Non-pigmented ciliary epithelial cell (primary cell): Measurements from ENCODE around the gene SRSF9.
"Not testable (repeated sequence)": the region's sequence is repeated elsewhere in the genome, so short reads cannot be mapped to it uniquely, and the experiment has no call there.

ENCODE experiments used
- DNase-seq: peaks from one replicate; pipeline ENCODE4 v3.0.0-alpha.2; 2010; ENCODE audit warnings: low read depth

The SRSF9 gene

GRCh38 chr12:120447992-120448391 is 21.6 kb downstream of the SRSF9 start:
- DNase-seq, result no peak

- not testable (repeated sequence) for DNase-seq
Measured at GRCh38 chr12:120446844-120447178, 22.7 kb downstream of the SRSF9 start.

- no peak for DNase-seq
Measured at GRCh38 chr12:120445911-120446843, 23.4 kb downstream of the SRSF9 start, which contains the start of the genes GATC and TRIAP1. Gene GATC (plus strand): TSS chr12:120446444. CDS start chr12:120446481, 37 bp downstream. Gene TRIAP1 (minus strand): TSS chr12:120446384. CDS start chr12:120446372, 12 bp downstream.

- DNase-seq, result no peak
Measured at GRCh38 chr12:120444676-120445075, 24.9 kb downstream of the SRSF9 start.

- peak; percentile 6 for DNase-seq
Measured at GRCh38 chr12:120439646-120440247, 29.8 kb downstream of the SRSF9 start.

GRCh38 chr12:120438495-120439198 is 30.9 kb downstream of the SRSF9 start:
- no peak for DNase-seq

- peak; percentile 91 for DNase-seq
Measured at GRCh38 chr12:120437735-120438494, 31.6 kb downstream of the SRSF9 start, which contains the start of gene COX6A1. Gene COX6A1 (plus strand): TSS chr12:120438113. CDS start chr12:120438127, 14 bp downstream.

GRCh38 chr12:120432772-120433525 is 36.6 kb downstream of the SRSF9 start:
- no peak for DNase-seq

GRCh38 chr12:120429368-120429767 is 40.2 kb downstream of the SRSF9 start:
- DNase-seq, result no peak

- no peak for DNase-seq
Measured at GRCh38 chr12:120428597-120429229, 40.8 kb downstream of the SRSF9 start.

- DNase-seq, result no peak
Measured at GRCh38 chr12:120425797-120426196, 43.8 kb downstream of the SRSF9 start.

GRCh38 chr12:120422892-120423456 is 46.6 kb downstream of the SRSF9 start:
- DNase-seq, result no peak

GRCh38 chr12:120421701-120422100 is 47.8 kb downstream of the SRSF9 start:
- no peak for DNase-seq

GRCh38 chr12:120417917-120418580 is 51.5 kb downstream of the SRSF9 start:
- no peak for DNase-seq

GRCh38 chr12:120416490-120417216 is 52.9 kb downstream of the SRSF9 start:
- DNase-seq, result no peak

- no peak for DNase-seq
Measured at GRCh38 chr12:120413901-120414695, 55.5 kb downstream of the SRSF9 start.

- no peak for DNase-seq
Measured at GRCh38 chr12:120412421-120412820, 57.1 kb downstream of the SRSF9 start.
